HEK293T (cell line): ENCODE results near the gene NDE1.
"Not testable (repeated sequence)": the region's sequence is repeated elsewhere in the genome, so short reads cannot be mapped to it uniquely, and the experiment has no call there.

ENCODE experiments used
- BHLHE40 ChIP-seq: fragments of 450-650 bp; IDR thresholded peaks from 2 replicates; pipeline ENCODE4 v1.6.1; 2016; ENCODE audit warnings: mild to moderate bottlenecking, moderate library complexity, borderline replicate concordance
- FOXA1 ChIP-seq: fragments of 450-650 bp; IDR thresholded peaks from 2 replicates; pipeline ENCODE4 v1.6.1; 2016; ENCODE audit warnings: mild to moderate bottlenecking
- FOXM1 ChIP-seq: fragments of 450-650 bp; IDR thresholded peaks from 2 replicates; pipeline ENCODE4 v1.6.1; 2017; ENCODE audit warnings: mild to moderate bottlenecking, borderline replicate concordance
- L3MBTL2 ChIP-seq: fragments of 450-650 bp; conservative IDR thresholded peaks from 2 replicates; pipeline ENCODE4 v1.6.1; 2016; ENCODE audit warnings: mild to moderate bottlenecking
- PKNOX1 ChIP-seq: fragments of 450-650 bp; IDR thresholded peaks from 2 replicates; pipeline ENCODE4 v1.6.1; 2016
- SP1 ChIP-seq: fragments of 450-650 bp; IDR thresholded peaks from 2 replicates; pipeline ENCODE4 v1.6.1; 2017
- TARDBP ChIP-seq: fragments of 450-650 bp; IDR thresholded peaks from 2 replicates; pipeline ENCODE4 v1.6.1; 2016

GRCh38 chr16:15655561-15655960 is 5.5 kb downstream of the NDE1 start:
- not testable (repeated sequence) for TF ChIP-seq FOXM1, PKNOX1, TARDBP, L3MBTL2, BHLHE40, SP1, FOXA1
